ENCODE results near the gene OLFM4. TPM values are rescaled to one million over a fixed set of nuclear protein-coding genes. Genes with fewer than 3 reads are reported as not detected.

The OLFM4 gene
- total RNA-seq, 1 experiment from 2014 or later = 0.12 TPM

GRCh38 chr13:52999093-52999696 is 29.4 kb upstream of the OLFM4 start (continued):
- no peak for TF ChIP-seq ZBTB33 (IDR thresholded peaks at IDR 0.05; ENCODE audit: extremely low read depth, insufficient replicate concordance, low read length)
- no peak for TF ChIP-seq CTCF (IDR thresholded peaks at IDR 0.05 in 2 of 3, conservative IDR thresholded peaks at IDR 0.05 in 1 of 3; ENCODE audit: borderline replicate concordance in 1 of 3, insufficient read depth in 1 of 3, low read depth in 2 of 3, low read length in 2 of 3)

DNA sequence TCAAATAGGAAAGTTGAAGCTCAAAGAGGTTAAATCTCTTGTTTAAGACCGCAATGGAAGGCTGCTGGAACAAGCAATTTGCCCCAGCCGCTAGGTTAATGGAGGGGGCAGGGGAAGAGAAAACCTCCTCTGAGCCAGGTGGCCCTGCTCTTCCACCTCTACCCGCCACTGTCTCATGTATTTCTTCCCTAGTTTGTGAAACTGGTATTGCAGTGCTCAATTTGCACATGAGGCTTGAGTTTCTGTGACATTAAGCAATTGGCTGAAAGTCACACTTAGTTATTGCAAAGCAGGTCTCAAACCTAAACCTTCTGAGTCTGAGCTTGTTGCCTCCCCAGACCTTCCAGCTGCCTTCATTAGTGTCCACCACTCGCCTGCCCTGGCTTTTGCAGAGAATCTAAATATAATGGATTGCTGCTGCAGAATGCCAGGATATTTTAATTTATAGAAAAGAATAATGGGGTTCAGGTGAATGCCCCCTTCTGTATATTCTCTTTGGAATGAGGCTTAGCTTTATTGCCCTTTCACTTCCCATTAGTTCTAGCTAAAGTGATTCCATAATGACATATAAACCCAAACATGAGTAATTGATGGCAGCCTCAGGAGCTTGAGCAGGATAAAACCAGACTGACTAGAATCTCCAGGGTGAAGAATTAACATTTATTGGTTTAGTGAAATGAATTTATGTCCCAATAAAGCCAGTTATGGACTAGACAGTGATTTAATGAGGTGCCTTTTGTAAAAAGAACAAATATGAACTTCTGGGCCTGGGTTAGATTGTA is 27.0 kb upstream of the OLFM4 start:
- Histone ChIP-seq H4K20me1 (ENCODE audit: insufficient read depth) (no peaks in the 10 kb centered on the region), H2AFZ (ENCODE audit: low read depth, low read length, poor library complexity, severe bottlenecking) (no peak overlapping the region), H3K79me2 (ENCODE audit: insufficient read depth, low read length) (no peaks in the 10 kb centered on the region), H3K9me3 (ENCODE audit: control insufficient read depth in 1 of 2, insufficient read depth in 1 of 2, low read depth in 1 of 2, low read length in 2 of 2) (no peaks in the 10 kb centered on the region), H3K27ac (ENCODE audit: low read depth, low read length) (no peak overlapping the region), H3K9ac (ENCODE audit: low read length) (no peak overlapping the region), H3K9me2 (ENCODE audit: insufficient read depth) (no peaks in the 10 kb centered on the region), H3K4me1 (ENCODE audit: control insufficient read depth in 1 of 2, insufficient read depth in 2 of 2, low read length in 2 of 2) (no peaks in the 10 kb centered on the region), H3K36me3 (ENCODE audit: control insufficient read depth in 1 of 2, insufficient read depth in 2 of 2, low read length in 2 of 2) (no peaks in the 10 kb centered on the region), H3K4me2 (ENCODE audit: low read length) (no peak overlapping the region), H3K4me3 (replicated peaks in 1 of 2; ENCODE audit: low read depth in 1 of 2, low read length in 2 of 2) (no peak overlapping the region), H3K27me3 (ENCODE audit: insufficient read depth, low read length) (peaks cover 4% of the 10 kb centered on the region; the same call in 1 of the 2 replicates)
- POLR2A ChIA-PET = no interaction called here
- TF ChIP-seq POLR2AphosphoS5 (IDR thresholded peaks at IDR 0.05; ENCODE audit: low read depth, low read length) = no peak
- TF ChIP-seq ZFX (IDR thresholded peaks at IDR 0.05) = no peak
- no peak for TF ChIP-seq EGR1 (IDR thresholded peaks at IDR 0.05; ENCODE audit: low read depth)
- intact Hi-C loops (cut with micrococcal nuclease) = no loop called here
- DNase-seq (ENCODE audit: low read depth, low spot score) = no peak
- RAD21 ChIA-PET (ENCODE audit: low non-redundant PET in 1 of 2, low total read pairs in 2 of 2, uncharacterized antibody in 2 of 2, unreplicated experiment in 2 of 2) = no interaction called here
- CTCF ChIA-PET = interaction anchor here (1.5 kb wide), 1 partner anchor 34 kb away, joined by 5 read pairs; no protein-coding TSS in a partner anchor
- ATAC-seq = no peak
- BruUV-seq (replicated peaks) = no TSS peak

All from HCT116 (cell line).